D341Med (cell line): ENCODE measurements around the gene TPRG1L.

Experiments used
- DNase-seq: peaks from one replicate; pipeline ENCODE4 v3.0.0; 2012; ENCODE audit warnings: low spot score

TPRG1L gene

GRCh38 chr1:3645666-3646355, 21.0 kb downstream of the TPRG1L start:
- DNase-seq = no peak

DNA sequence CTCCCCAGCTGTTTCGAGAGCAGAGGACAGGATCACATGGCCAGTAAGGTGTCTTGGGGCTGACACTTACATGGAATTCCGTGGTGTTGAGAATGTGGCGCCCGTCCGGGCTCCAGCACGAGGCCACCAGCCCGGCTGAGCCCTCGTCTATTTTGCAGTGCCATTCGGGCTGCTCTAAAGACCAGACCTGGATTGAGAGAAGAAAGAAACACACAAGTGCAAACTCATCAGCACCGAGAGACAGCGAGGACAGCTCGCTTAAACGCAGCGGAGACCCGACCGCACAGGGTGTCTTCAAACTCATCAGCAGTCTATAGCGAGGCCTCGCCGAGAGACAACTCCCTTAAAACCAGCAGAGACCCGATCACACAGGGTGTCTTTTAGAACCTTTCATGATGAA, 21.8 kb downstream of the TPRG1L start:
- no peak for DNase-seq

DNA sequence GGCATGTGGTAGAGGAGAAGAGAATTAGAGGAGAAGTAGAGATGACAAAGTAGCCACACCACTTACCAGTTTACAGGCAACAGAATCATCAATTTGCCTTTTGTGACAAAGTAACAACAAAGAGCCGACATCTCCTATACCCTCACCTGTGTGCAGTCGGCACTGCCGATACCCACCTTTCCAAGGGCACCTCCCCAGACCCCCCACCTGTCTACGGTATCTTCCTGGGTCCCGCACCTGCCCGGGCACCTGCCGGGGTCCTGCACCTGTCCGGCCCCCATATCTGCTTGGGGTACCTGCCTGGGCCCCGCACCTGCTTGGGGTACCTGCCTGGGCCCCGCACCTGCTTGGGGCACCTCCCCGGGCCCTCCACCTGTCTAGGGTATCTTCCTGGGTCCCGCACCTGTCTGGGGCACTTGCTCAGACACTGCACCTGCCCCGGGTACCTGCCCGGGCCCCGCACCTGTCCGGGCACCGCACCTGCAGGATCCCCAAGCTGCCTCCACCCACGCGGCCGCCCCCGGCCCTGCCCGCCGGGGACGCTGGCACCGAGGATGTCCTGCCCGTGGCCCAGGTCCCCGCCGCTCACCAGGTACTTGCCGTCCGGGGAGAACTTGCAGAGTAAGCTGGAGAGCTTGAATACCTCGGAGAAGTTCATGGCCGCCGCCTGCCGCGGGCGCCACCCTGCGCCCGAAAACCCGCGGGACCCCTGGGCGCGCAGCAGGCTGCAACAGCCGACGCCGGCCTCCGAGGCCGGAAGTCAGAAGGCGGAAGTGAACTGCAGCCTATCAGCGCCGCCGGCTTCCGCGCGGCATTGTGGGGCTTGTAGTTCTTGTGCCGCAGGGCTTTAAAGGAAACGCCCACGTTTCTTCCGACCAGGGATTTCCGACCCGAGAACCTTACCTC, 24.8 kb downstream of the TPRG1L start, which contains the start of gene WRAP73:
Gene WRAP73 (minus strand): TSS at position 762 of the 906 bp plus-strand sequence. CDS start 104 bp downstream, at position 658.
- DNase-seq = peak; percentile 94

GRCh38 chr1:3650248-3651025, 25.6 kb downstream of the TPRG1L start:
- DNase-seq = no peak

DNA sequence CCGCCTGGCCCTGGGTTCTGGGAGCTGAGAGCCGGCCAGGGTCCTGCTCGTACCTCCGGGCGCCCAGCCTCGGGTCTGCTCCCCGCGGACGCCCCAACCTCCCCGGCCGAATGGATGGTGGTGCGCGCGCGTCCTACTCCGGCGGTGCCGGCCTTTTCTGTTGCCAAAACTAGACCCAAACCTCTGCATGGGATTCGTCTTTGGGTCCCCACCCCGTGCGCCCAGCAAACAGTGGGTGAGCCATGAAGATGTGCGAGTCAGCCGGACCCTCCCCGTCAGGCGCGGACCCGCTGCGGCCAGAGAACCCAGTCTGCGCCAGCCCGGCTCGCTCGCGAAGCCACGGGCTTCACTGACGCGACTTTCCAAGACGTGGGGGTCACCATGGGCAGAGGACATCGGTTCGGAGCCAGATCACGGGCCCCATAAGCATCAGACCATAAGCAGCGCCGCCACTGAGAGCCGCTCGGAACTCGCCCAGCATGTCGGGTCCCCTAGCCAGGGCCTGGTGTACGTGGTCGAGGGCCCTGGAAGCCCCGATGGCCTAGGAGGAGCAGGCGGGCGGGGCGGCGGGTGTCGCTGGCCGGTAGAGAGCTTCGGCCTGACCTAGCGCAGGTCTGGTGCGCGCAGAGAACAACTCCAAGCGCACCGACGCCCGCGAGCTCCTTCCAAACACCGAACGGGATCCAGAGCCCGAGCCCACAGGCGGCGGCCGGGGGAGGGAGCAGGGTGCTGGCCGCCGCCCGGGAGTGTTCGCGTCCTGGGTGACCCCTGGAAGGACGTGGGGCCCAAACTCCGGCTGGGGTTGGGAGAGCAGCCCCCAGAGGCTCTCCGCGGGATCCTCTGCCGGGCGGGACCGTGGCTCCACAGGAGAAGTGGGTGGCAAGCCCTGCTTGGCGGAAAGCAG, 26.5 kb downstream of the TPRG1L start:
- no peak for DNase-seq

DNA sequence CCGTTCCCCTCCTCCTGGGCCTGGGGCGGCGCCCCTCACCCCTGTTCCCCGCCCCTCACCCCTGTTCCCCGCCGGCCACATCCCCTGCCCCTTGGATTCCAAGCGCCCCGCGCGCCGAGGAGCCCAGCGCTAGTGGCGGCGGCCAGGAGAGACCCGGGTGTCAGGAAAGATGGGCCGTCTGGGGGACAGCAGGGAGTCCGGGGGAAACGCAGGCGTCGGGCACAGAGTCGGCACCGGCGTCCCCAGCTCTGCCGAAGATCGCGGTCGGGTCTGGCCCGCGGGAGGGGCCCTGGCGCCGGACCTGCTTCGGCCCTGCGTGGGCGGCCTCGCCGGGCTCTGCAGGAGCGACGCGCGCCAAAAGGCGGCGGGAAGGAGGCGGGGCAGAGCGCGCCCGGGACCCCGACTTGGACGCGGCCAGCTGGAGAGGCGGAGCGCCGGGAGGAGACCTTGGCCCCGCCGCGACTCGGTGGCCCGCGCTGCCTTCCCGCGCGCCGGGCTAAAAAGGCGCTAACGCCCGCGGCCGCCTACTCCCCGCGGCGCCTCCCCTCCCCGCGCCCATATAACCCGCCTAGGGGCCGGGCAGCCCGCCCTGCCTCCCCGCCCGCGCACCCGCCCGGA, 27.2 kb downstream of the TPRG1L start, which contains the start of gene TP73:
Gene TP73 (plus strand): TSS at position 587 of the 618 bp plus-strand sequence. CDS start 29,850 bp downstream, outside the sequence.
- DNase-seq = peak; percentile 84

DNA sequence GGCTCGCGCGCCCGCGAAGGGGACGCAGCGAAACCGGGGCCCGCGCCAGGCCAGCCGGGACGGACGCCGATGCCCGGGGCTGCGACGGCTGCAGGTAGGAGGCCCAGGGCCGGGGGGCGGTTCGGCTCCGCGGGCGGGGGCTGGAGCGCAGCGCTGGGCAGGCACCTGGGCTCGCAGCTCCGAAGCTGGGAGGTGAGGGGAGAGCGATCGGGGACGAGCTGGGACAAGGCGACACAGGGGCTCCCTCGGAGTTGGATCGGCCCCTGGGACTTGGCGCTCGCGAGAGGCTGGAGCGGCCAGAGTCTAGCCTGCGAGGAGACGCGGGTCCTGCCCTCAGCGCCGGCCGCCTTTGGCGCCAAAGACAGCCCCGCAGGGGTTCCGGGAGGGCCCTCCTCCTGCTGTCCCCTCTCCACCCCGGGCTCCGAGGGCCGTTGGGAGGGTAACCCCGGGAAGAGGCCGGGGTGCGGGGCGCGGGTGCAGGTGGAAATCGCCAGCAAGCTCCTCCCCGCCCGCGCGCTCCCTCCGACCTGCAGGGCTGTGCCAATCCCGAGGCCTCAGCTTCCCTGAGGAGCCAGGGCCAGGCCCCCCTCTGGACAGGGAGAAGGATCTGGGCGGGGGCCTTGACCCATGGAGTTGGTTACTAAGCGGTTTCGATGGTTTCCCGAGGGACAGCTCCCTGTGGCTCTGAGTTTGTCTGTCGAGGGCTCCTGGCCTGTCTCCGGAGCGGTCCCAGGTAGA, 27.9 kb downstream of the TPRG1L start:
- DNase-seq = peak; percentile 71

DNA sequence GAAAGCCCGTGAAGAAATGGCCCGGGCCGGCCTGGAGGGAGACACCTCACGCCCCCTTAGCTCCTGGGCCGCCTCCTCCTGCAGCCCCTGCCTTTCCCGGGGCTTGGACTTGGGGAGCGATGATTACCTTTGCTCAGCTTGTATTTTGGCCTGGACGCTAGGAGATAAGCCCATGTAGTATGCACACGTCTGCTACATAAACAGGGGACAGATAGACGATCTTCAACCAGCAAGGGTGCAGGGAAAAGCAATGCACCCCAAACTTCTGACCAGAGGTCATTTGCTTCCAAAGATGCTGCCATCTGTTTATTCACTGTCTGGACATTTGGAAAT, 28.4 kb downstream of the TPRG1L start:
- DNase-seq = no peak

- DNase-seq = no peak
These were observed 29.9 kb downstream of the TPRG1L start for GRCh38 chr1:3654549-3655281.

DNA sequence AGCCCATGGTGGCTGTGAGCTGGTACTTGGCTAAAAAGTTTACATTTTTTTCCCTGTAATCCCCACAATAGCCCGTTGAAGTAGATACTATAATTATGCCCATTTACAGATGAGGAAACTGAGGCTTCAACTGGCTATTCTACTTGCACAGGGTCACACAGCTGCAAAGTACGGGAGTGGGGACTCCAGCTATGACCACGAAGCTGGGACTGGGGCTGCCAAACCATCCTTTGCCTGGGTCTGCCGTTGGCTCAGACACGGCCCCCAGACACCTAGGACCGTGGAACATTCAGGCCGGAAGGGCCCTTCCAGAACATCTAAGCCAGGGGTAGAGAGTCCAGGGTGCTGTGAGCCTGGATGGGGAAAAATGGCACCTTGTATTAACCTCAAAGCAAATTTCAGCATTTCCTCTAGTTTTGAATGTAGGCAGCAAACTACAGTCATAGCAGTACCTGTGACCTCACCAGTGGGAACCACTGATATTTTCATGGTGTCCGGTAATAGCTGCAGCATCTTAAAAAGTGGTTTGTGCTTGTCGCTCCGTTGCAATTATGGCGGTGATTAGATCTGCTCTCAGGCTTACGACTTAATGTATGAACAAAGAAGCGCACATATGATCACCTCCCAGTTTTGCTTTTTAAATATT, 31.8 kb downstream of the TPRG1L start:
- DNase-seq = no peak

- no peak for DNase-seq
These were observed 32.3 kb downstream of the TPRG1L start for GRCh38 chr1:3657096-3657475.

GRCh38 chr1:3657578-3658230, 32.9 kb downstream of the TPRG1L start:
- DNase-seq = no peak

DNA sequence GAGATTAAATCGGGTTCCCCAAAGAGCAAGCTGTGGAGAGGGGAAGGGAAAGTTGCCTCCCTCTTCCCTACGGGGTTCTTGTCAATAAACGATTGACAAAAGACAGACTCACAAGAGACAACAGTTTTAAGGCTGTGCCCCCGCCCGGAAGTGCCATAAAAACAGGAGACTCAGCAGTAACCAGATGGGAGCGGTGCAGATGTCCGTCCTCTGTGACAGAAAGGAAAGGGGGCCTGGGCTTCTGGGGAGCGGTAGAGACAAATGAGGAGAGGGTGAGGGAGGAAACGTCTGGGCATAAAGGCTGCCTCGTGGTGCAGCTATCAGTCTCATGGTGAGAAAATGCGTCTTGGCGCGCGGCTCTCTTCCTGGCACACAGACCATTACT, 33.4 kb downstream of the TPRG1L start:
- no peak for DNase-seq

DNA sequence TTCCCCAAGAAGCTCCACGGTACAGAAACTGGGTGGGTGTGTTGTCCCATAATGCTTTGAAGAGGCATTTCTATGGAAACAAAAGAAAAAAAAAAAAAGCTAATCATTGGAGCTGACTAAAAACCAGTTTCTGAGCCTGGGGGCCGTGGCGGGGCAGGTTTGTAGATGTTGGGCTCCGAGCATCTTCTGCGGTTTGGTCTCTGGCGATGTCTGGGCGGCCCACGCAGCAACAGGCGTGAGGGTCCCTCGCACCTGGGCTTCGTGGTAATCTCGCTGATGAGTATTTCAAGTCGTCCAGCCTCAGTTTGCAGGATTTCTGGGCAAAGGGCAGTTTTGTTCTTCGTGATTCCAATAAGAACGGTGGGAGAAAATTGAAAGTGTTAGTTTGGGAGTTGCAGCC, 34.3 kb downstream of the TPRG1L start:
- DNase-seq = no peak

DNA sequence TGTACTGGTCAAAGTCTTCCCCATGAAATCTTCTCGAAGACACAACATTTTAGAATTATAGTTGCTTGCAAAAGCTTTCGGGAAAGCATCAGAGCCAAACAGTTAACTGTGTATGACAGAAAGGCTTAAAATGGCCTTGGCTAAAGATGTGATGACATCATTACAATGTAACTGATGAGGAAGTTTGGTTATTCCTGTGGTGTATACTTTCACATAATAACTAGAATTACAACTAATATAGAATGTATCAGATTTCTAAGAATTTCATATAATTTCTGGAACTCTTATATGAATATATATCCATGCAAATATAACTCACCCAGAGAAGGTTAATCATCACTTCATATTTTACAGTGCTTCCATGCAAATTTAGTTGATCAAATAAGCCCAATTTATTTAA, 35.9 kb downstream of the TPRG1L start:
- no peak for DNase-seq

DNA sequence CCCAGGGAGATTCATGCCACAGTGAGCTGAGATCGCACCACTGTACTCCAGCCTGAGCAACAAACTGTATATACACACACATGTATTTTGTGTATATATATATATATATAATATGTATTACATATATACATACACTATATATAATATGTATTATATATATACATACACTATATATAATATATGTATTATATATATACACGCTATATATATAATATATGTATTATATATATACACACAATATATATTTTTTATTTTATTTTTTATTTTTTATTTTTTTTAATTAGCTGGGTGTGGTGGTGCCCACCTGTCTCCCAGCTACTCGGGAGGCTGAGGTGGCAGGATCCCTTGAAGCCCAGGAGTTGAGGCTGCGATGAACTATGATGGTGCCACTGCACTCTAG, 36.8 kb downstream of the TPRG1L start:
- DNase-seq = no peak

DNA sequence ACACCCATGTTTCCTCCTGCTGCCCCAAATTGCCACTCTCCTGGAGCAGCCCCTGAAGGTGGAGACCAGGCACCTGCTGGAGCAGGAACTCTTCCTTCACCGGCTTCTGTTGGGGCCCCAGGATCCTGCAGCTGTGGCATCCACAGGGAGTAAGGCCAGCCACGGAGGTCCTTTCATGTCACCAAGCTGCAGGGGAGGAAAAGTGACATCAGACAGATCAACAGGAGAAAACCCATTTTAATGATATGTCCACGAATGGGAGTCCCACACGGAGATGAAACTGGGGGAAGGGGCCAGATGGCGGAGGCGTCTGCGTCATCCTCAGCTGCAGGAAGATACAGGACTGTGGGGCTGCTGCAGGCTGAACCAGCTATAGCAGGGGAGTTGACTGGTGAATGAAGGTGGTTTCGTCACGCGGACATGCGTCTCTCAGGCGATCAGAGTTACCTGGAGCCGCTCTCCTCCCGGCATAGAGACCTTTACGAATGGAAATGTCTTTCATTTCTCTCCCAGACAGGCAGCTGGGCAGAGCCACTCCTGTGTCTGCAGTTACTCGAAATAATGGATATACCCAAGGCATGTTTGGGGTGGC, 37.4 kb downstream of the TPRG1L start:
- no peak for DNase-seq
